T-cell (primary cell): ENCODE results near the gene TTPAL. TPM values are rescaled to one million over a fixed set of nuclear protein-coding genes. Genes with fewer than 3 reads are reported as not detected.
A peak's percentile ranks its signal among the peaks of the same experiment; 100 is the strongest.

ENCODE experiments used
- ATAC-seq, 4 experiments: fragments of 200-7000 bp in 3 of 4; fragments of 150-1000 bp in 1 of 4; cut with Tn5 transposase; replicated peaks in 1 of 4; 1 replicate in 3 of 4; 2 replicates in 1 of 4; pipeline ENCODE4 v1.10.0; 2021; ENCODE audit warnings: moderate library complexity in 3 of 4, mild to moderate bottlenecking in 2 of 4, moderate number of reproducible peaks in 1 of 4
- CTCF ChIA-PET, 2 donors: fragments of 300-600 bp; sonication (Branson Sonifier 250); formaldehyde crosslinking; loops; one replicate each; lab custom pipeline; 2022; ENCODE audit warnings: antibody characterized with exemption in 2 of 2; lab: Charles Lee
- POLR2A ChIA-PET, 2 donors: fragments of 300-600 bp; sonication (Branson Sonifier 250); formaldehyde crosslinking; loops; one replicate each; lab custom pipeline; 2022; ENCODE audit warnings: antibody characterized with exemption in 2 of 2; lab: Charles Lee
- DNase-seq, 35 experiments: peaks; one replicate each; pipeline versions ENCODE4 v3.0.0 to v3.0.0-alpha.2; 2013 to 2023
- H3K27ac ChIP-seq: one replicate; pipeline ENCODE4 v1.5.1; 2013; ENCODE audit warnings: low read length
- H3K27me3 ChIP-seq, 2 experiments: replicated peaks in 1 of 2; 1 replicate in 1 of 2; 2 replicates in 1 of 2; pipeline versions ENCODE4 v1.6.1 to v1.7.0; 2013; ENCODE audit warnings: low read length in 1 of 2, mixed read lengths in 1 of 2; ENCODE audit not compliant: control insufficient read depth in 2 of 2, insufficient read depth in 2 of 2; ENCODE audit errors: extremely low read depth in 1 of 2
- H3K36me3 ChIP-seq, 2 donors: 1 replicate in 1 of 2; 2 replicates in 1 of 2; pipeline versions ENCODE4 v1.6.1 to v1.7.0; 2013; ENCODE audit warnings: low read length in 1 of 2; ENCODE audit not compliant: control insufficient read depth in 2 of 2, insufficient read depth in 1 of 2; ENCODE audit errors: extremely low read depth in 1 of 2
- H3K4me1 ChIP-seq, 2 experiments: 1 replicate in 1 of 2; 2 replicates in 1 of 2; pipeline versions ENCODE4 v1.6.1 to v1.7.0; 2013; ENCODE audit warnings: low read length in 2 of 2, mixed read lengths in 1 of 2; ENCODE audit not compliant: insufficient read depth in 2 of 2, control insufficient read depth in 1 of 2; ENCODE audit errors: extremely low read depth in 1 of 2
- H3K4me3 ChIP-seq, 2 donors: 1 replicate in 1 of 2; 2 replicates in 1 of 2; pipeline versions ENCODE4 v1.5.1 to v1.7.0; 2013; ENCODE audit warnings: mild to moderate bottlenecking in 2 of 2, low read length in 1 of 2, moderate library complexity in 1 of 2; ENCODE audit not compliant: control insufficient read depth in 1 of 2; ENCODE audit errors: extremely low read depth in 1 of 2
- H3K9me3 ChIP-seq: 2 replicates; pipeline ENCODE4 v1.7.0; 2013
- H3K27ac Mint-ChIP-seq, 2 donors: one replicate each; pipeline ENCODE4 v1.8.0; 2020 to 2021; ENCODE audit warnings: mild to moderate bottlenecking in 2 of 2, mixed read lengths in 2 of 2
- H3K27me3 Mint-ChIP-seq, 2 donors: one replicate each; pipeline ENCODE4 v1.8.0; 2021 to 2022; ENCODE audit warnings: mixed read lengths in 2 of 2
- H3K36me3 Mint-ChIP-seq: one replicate; pipeline ENCODE4 v1.8.0; 2021; ENCODE audit warnings: mixed read lengths
- H3K4me1 Mint-ChIP-seq, 3 donors: one replicate each; pipeline ENCODE4 v1.8.0; 2020 to 2022; ENCODE audit warnings: mixed read lengths in 3 of 3, mild to moderate bottlenecking in 1 of 3
- H3K4me3 Mint-ChIP-seq, 3 donors: one replicate each; pipeline ENCODE4 v1.8.0; 2020 to 2022; ENCODE audit warnings: mild to moderate bottlenecking in 3 of 3, mixed read lengths in 3 of 3, moderate library complexity in 3 of 3
- H3K9me3 Mint-ChIP-seq, 3 donors: one replicate each; pipeline ENCODE4 v1.8.0; 2020 to 2022; ENCODE audit warnings: mixed read lengths in 3 of 3
- WGBS: methylation state at CpG from one replicate; pipeline ENCODE4 v1.1.5; 2013; ENCODE audit warnings: missing lambda C conversion rate; ENCODE audit not compliant: insufficient coverage; 5-methylcytosine and 5-hydroxymethylcytosine counted together
- total RNA-seq, 35 experiments: library from RNA in 6 of 35; stranded (reverse) in 6 of 35; fragments of 120-200 nt in 1 of 35; gene quantifications; one replicate each; pipeline versions ENCODE4 v1.2.1 to v1.2.4 and lab custom pipeline; 2013 to 2026

TTPAL gene
- total RNA-seq, 5 donors from 2014 or later (not counting 1 experiment from before 2014, with no cell fraction given): 14.6 to 19.2 (median 16.8) TPM

GRCh38 chr20:44457016-44457415, 18.7 kb upstream of the TTPAL start:
- DNase-seq (no peak), ATAC-seq (no peak)
- POLR2A ChIA-PET: no interaction called here
- no peak overlapping the region for H3K4me3 ChIP-seq
- Mint-ChIP-seq H3K4me1 (no peaks in the 10 kb centered on the region), H3K27me3 (no peaks in the 10 kb centered on the region), H3K27ac (no peak overlapping the region), H3K4me3 (no peak overlapping the region), H3K9me3 (no peaks in the 10 kb centered on the region), H3K36me3 (no peaks in the 10 kb centered on the region)
- H3K36me3 ChIP-seq: no peaks in the 10 kb centered on the region
- WGBS: 89% methylated on average over 4 of the region's 6 CpGs
- no peaks in the 10 kb centered on the region for H3K4me1 ChIP-seq
- CTCF ChIA-PET: no interaction called here
- peaks cover 0 to 7% of the 10 kb centered on the region in 2 experiments for H3K27me3 ChIP-seq
- no peaks in the 10 kb centered on the region for H3K9me3 ChIP-seq
- no peak overlapping the region for H3K27ac ChIP-seq

DNA sequence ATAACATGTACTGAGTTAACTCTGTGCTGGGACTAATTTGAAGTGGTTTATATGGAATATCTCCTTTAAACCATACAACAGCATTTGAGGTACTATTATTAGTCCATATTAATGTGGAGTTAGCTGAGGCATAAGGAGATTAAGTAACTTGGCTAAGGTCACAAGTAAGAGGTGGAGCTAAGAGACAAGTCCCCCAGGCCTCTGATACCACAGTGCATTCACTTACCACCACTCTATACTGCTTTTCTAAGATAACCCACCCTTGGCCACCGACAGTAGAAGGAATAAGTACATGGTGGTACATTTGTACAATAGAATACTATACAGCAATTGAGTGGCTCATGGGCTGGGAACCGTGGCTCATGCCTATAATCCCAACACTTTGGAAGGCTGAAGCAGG, 16.4 kb upstream of the TTPAL start:
- no peaks in the 10 kb centered on the region for H3K27me3 ChIP-seq
- ATAC-seq: no peak
- Mint-ChIP-seq H3K4me3 (no peak overlapping the region), H3K36me3 (no peaks in the 10 kb centered on the region), H3K27ac (no peak overlapping the region), H3K4me1 (no peaks in the 10 kb centered on the region), H3K9me3 (no peaks in the 10 kb centered on the region), H3K27me3 (no peaks in the 10 kb centered on the region)
- H3K9me3 ChIP-seq: no peaks in the 10 kb centered on the region
- WGBS: no CpG with 5 or more reads among the region's 2 CpGs
- H3K4me1 ChIP-seq: no peaks in the 10 kb centered on the region
- ChIA-PET POLR2A (no interaction called here), CTCF (interaction anchor here (0.6 to 1.3 kb wide), 3 partner anchors 147 to 243 kb away, joined by 4 to 5 read pairs (median 4); no protein-coding TSS in a partner anchor)
- no peak overlapping the region for H3K4me3 ChIP-seq
- H3K36me3 ChIP-seq: no peaks in the 10 kb centered on the region
- DNase-seq: no peak
- no peak overlapping the region for H3K27ac ChIP-seq

DNA sequence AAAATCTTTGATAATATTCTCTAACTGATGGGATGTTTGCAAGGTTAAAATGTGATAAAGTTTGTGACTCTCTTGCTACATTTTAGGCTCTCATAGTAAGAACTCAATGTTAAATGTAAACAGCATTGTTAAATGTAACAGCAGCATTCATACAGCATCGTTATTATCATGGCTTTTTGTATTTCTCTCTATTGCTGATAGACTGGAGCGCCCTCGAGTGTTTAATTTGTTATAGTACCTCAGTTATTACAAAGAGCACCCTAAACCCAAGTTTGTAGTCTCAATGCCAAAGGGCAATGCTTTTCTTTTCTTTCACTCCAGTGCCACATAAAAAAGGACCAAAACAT, 14.9 kb upstream of the TTPAL start:
- ChIA-PET POLR2A (no interaction called here), CTCF (interaction anchor here in 1 of 2 donors (0.7 kb wide), 1 partner anchor 246 kb away, joined by 3 read pairs; no protein-coding TSS in a partner anchor)
- no peaks in the 10 kb centered on the region for H3K27me3 Mint-ChIP-seq
- no peaks in the 10 kb centered on the region for H3K4me1 Mint-ChIP-seq
- Histone ChIP-seq H3K9me3 (no peaks in the 10 kb centered on the region), H3K27ac (no peak overlapping the region), H3K4me1 (no peaks in the 10 kb centered on the region), H3K36me3 (no peaks in the 10 kb centered on the region), H3K4me3 (no peak overlapping the region), H3K27me3 (peaks cover 0 to 1% of the 10 kb centered on the region in 2 experiments)
- no peak overlapping the region for H3K27ac Mint-ChIP-seq
- no peaks in the 10 kb centered on the region for H3K36me3 Mint-ChIP-seq
- no peaks in the 10 kb centered on the region for H3K9me3 Mint-ChIP-seq
- no peak overlapping the region for H3K4me3 Mint-ChIP-seq
- WGBS: no CpG with 5 or more reads among the region's 3 CpGs
- DNase-seq: peak in 1 of 35 experiments; percentile 40
- peak in 2 of 4 experiments; percentile 30 to 52 for ATAC-seq

DNA sequence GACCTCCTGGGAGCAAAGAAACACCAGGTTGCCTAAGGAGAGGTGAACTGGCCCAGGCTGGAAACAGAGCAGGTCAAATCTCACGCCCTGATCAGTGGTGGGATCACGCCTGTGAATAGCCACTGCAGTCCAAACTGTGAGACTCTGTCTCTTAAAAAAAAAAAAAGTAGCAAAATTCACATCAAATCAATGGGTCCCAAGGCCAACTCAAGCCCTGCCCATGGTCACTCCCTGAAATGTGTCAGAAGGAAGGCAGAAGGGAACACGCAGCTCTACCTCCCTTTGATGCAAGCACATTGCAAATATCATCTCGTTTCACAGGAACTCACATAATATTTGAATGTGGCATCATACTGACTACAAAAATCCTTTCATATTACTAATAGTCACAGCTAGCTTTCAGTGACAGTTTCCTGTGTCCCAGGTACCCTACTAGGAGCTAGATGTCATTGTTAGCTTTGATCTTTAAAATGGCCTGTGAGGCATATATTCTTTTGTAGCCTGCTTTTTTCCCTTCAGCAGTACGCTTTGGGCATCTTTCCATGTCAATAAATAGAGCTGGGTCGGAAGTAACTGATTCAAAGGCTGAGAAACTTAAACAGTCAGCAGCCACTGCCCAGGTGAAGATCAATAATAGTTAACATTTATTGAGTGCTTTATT, 14.4 kb upstream of the TTPAL start:
- no peak overlapping the region for H3K27ac Mint-ChIP-seq
- no peaks in the 10 kb centered on the region for H3K4me1 Mint-ChIP-seq
- no peaks in the 10 kb centered on the region for H3K9me3 Mint-ChIP-seq
- no peaks in the 10 kb centered on the region for H3K36me3 ChIP-seq
- H3K27ac ChIP-seq: no peak overlapping the region
- no peak overlapping the region for H3K4me3 Mint-ChIP-seq
- no peaks in the 10 kb centered on the region for H3K9me3 ChIP-seq
- 79% methylated on average over 3 of the region's 6 CpGs for WGBS
- H3K27me3 Mint-ChIP-seq: no peaks in the 10 kb centered on the region
- no peak for ATAC-seq
- H3K36me3 Mint-ChIP-seq: no peaks in the 10 kb centered on the region
- no peaks in the 10 kb centered on the region for H3K4me1 ChIP-seq
- ChIA-PET POLR2A (interaction anchor here in 1 of 2 donors (0.7 kb wide), 1 partner anchor 21 kb away, joined by 3 read pairs; no protein-coding TSS in a partner anchor), CTCF (interaction anchor here in 1 of 2 donors (0.7 to 1.1 kb wide), 2 partner anchors 246 to 247 kb away, joined by 3 read pairs; no protein-coding TSS in a partner anchor)
- no peak for DNase-seq
- H3K27me3 ChIP-seq: peaks cover 0 to 6% of the 10 kb centered on the region in 2 experiments
- no peak overlapping the region for H3K4me3 ChIP-seq

DNA sequence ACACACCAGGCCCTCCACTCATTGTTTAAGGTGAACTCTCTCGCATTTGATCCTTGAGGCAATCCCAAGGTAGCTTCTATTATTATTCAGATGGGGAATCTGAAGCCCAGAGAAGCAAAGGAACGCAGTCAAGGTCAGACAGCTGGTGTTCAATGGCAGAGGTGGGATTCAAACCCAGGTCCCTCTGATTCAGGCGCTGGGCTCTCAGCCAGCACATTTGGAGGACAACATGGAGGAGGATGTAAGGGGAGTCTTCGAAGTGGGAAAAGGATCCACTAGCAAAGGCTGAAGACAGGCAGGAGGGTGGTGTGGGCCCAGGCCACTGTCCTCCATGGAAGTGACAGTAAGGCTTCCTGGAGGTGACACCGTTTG, 13.9 kb upstream of the TTPAL start:
- no peak overlapping the region for H3K27ac ChIP-seq
- Mint-ChIP-seq H3K36me3 (no peaks in the 10 kb centered on the region), H3K4me1 (no peaks in the 10 kb centered on the region), H3K9me3 (no peaks in the 10 kb centered on the region), H3K27me3 (no peaks in the 10 kb centered on the region), H3K4me3 (no peak overlapping the region), H3K27ac (no peak overlapping the region)
- ATAC-seq (no peak), DNase-seq (no peak)
- no peak overlapping the region for H3K4me3 ChIP-seq
- WGBS: 77% methylated on average over 3 of the region's 5 CpGs
- H3K9me3 ChIP-seq: no peaks in the 10 kb centered on the region
- CTCF ChIA-PET: interaction anchor here in 1 of 2 donors (1.1 kb wide), 1 partner anchor 247 kb away, joined by 3 read pairs; no protein-coding TSS in a partner anchor
- H3K27me3 ChIP-seq: peaks cover 0 to 10% of the 10 kb centered on the region in 2 experiments
- H3K36me3 ChIP-seq: no peaks in the 10 kb centered on the region
- H3K4me1 ChIP-seq: no peaks in the 10 kb centered on the region
- POLR2A ChIA-PET: interaction anchor here in 1 of 2 donors (0.7 kb wide), 1 partner anchor 21 kb away, joined by 3 read pairs; no protein-coding TSS in a partner anchor

DNA sequence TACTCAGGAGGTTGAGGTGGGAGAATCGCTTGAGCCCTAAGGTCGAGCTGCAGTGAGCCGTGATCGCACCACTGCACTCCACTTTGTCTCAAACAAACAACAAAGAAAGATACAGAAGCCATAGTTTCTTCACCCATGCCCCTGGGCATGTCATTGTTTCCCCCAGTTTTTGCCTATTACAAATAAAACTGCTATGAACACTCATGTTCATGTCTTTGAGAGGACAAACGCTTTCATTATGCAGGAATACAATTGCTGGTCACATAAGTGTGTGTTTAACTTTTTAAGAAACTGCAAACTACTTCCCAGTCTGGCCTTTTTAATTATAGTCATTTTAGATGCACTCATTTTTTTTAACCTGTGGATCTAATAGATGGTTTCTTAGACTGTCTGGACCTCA, 12.2 kb upstream of the TTPAL start:
- no peaks in the 10 kb centered on the region for H3K4me1 Mint-ChIP-seq
- H3K36me3 ChIP-seq: no peaks in the 10 kb centered on the region
- no peaks in the 10 kb centered on the region for H3K9me3 Mint-ChIP-seq
- POLR2A ChIA-PET: no interaction called here
- DNase-seq (no peak), ATAC-seq (no peak)
- 90% methylated on average over 3 of the region's 5 CpGs for WGBS
- H3K27ac ChIP-seq: no peak overlapping the region
- H3K36me3 Mint-ChIP-seq: no peaks in the 10 kb centered on the region
- H3K27me3 ChIP-seq: peaks cover 0 to 11% of the 10 kb centered on the region in 2 experiments
- H3K9me3 ChIP-seq: no peaks in the 10 kb centered on the region
- H3K27me3 Mint-ChIP-seq: no peaks in the 10 kb centered on the region
- CTCF ChIA-PET: no interaction called here
- no peak overlapping the region for H3K4me3 Mint-ChIP-seq
- no peak overlapping the region for H3K4me3 ChIP-seq
- no peak overlapping the region for H3K27ac Mint-ChIP-seq
- no peaks in the 10 kb centered on the region for H3K4me1 ChIP-seq
